Measurements from ENCODE around the gene SOX6. TPM values are rescaled to one million over a fixed set of nuclear protein-coding genes. Genes with fewer than 3 reads are reported as not detected.

Gene SOX6
- total RNA-seq, 1 experiment from 2014 or later, result 18.4 TPM

DNA sequence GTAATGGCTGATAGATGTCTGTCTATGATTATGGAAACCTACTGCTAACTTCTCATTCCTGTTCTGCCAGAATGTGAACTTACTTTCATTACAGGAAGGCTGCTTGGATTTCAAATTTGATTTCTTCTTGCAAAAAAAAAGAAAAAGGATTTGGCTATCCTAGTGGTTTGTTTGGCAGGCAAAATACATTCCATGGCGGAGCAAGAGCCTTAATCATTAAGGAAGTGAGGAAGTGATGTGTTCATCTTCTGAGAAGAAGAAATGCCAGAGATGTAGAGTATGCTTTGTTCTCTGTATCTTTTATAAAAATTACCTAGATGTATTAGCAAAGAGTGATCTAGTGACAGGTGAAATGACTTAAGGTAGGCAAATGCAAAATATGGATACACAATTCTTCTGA, 356.3 kb downstream of the SOX6 start:
- H3K9me3 Mint-ChIP-seq (ENCODE audit: low read depth, unreplicated experiment), result no peaks in the 10 kb centered on the region
- intact Hi-C loops (cut with micrococcal nuclease; ENCODE audit: unreplicated experiment), result loop anchor here (2.0 to 10.0 kb wide), 6 partner anchors 31 to 605 kb away; no protein-coding TSS in a partner anchor
- no TSS peak for BruUV-seq (replicated peaks)
- CTCF ChIA-PET, result no interaction called here
- peaks cover 9% of the 10 kb centered on the region for H3K36me3 Mint-ChIP-seq (ENCODE audit: insufficient read depth, unreplicated experiment)
- no peaks in the 10 kb centered on the region for H3K27me3 Mint-ChIP-seq (ENCODE audit: unreplicated experiment)
- TF ChIP-seq, protein P1, sequence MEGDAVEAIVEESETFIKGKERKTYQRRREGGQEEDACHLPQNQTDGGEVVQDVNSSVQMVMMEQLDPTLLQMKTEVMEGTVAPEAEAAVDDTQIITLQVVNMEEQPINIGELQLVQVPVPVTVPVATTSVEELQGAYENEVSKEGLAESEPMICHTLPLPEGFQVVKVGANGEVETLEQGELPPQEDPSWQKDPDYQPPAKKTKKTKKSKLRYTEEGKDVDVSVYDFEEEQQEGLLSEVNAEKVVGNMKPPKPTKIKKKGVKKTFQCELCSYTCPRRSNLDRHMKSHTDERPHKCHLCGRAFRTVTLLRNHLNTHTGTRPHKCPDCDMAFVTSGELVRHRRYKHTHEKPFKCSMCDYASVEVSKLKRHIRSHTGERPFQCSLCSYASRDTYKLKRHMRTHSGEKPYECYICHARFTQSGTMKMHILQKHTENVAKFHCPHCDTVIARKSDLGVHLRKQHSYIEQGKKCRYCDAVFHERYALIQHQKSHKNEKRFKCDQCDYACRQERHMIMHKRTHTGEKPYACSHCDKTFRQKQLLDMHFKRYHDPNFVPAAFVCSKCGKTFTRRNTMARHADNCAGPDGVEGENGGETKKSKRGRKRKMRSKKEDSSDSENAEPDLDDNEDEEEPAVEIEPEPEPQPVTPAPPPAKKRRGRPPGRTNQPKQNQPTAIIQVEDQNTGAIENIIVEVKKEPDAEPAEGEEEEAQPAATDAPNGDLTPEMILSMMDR (IDR thresholded peaks at IDR 0.05; ENCODE audit: unreplicated experiment), result no peak
- no peak for DNase-seq
- H3K4me3 Mint-ChIP-seq (ENCODE audit: low read depth, unreplicated experiment), result no peak overlapping the region
- H3K4me1 Mint-ChIP-seq (ENCODE audit: low read depth, unreplicated experiment), result peaks cover 47% of the 10 kb centered on the region
- peak overlapping the region; percentile 94 for H3K27ac Mint-ChIP-seq (ENCODE audit: unreplicated experiment)

DNA sequence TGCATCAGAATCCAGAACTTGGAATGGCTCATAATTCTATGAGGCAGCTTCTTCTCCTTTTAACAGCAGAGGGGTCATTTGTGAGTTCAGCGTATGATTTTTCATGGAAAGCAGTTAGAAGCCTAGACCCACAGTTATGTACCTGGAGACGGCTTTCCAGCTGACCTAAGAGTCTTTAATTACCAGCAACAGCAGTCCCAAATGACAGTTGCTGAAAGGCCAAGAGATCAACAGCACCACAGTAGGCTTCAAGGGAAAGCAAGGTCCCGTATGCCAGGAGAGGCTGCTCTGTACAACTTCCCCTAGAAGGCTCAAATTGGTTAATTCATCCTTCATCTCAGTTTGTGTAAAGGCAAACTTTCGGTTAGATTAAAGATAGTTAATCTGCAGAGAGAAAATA, 363.0 kb downstream of the SOX6 start:
- no peak overlapping the region for H3K27ac Mint-ChIP-seq (ENCODE audit: unreplicated experiment)
- no TSS peak for BruUV-seq (replicated peaks)
- no peak overlapping the region for H3K4me3 Mint-ChIP-seq (ENCODE audit: low read depth, unreplicated experiment)
- TF ChIP-seq, protein P1 (IDR thresholded peaks at IDR 0.05; ENCODE audit: unreplicated experiment), result no peak
- no peaks in the 10 kb centered on the region for H3K9me3 Mint-ChIP-seq (ENCODE audit: low read depth, unreplicated experiment)
- no peaks in the 10 kb centered on the region for H3K36me3 Mint-ChIP-seq (ENCODE audit: insufficient read depth, unreplicated experiment)
- CTCF ChIA-PET, result interaction anchor here (1.4 kb wide), 1 partner anchor 25 kb away, joined by 4 read pairs; no protein-coding TSS in a partner anchor
- no peaks in the 10 kb centered on the region for H3K27me3 Mint-ChIP-seq (ENCODE audit: unreplicated experiment)
- peaks cover 20% of the 10 kb centered on the region for H3K4me1 Mint-ChIP-seq (ENCODE audit: low read depth, unreplicated experiment)
- intact Hi-C loops (cut with micrococcal nuclease; ENCODE audit: unreplicated experiment), result no loop called here
- DNase-seq, result no peak

DNA sequence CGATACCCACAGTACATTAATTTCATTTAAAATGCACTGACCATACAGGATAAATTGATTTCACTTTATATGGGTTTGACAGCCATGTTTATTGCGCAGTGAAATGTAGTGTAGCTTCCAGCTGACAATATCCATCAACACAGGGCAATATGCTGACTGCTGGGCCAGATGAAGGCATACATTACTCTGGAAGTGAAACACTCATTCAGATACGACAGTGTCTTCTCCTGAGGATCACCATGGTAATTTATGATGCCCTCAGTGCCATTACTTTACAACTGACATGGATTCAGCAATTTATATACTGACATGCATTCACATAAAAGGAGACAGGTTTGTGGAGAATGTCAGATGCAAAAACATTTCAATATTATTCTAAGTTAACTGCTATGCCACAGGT, 365.1 kb downstream of the SOX6 start:
- TF ChIP-seq, protein P1 (IDR thresholded peaks at IDR 0.05; ENCODE audit: unreplicated experiment), result no peak

DNA sequence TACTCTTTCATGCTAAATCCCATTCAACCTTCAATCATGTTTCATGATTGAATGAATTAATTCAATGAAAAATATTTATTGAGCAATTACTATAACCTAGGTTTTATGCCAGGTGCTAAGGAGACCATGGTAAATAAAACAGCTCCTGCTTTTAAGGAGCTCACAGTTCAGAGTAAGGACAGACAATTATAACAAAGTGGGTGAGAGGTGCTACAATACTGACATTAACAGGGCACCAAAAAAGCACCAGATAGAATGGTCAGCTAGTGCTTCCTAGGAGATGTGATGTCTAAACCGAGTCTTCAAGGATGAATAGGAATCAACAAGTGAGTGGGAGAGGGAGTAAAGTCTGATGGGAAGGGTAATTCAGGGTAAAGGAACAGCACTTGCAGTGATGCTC, 366.7 kb downstream of the SOX6 start:
- Mint-ChIP-seq H3K4me1 (ENCODE audit: low read depth, unreplicated experiment) (peaks cover 8% of the 10 kb centered on the region), H3K27me3 (ENCODE audit: unreplicated experiment) (no peaks in the 10 kb centered on the region), H3K36me3 (ENCODE audit: insufficient read depth, unreplicated experiment) (no peaks in the 10 kb centered on the region), H3K9me3 (ENCODE audit: low read depth, unreplicated experiment) (no peaks in the 10 kb centered on the region), H3K27ac (ENCODE audit: unreplicated experiment) (no peak overlapping the region), H3K4me3 (ENCODE audit: low read depth, unreplicated experiment) (no peak overlapping the region)
- TF ChIP-seq, protein P1 (IDR thresholded peaks at IDR 0.05; ENCODE audit: unreplicated experiment), result no peak
- intact Hi-C loops (cut with micrococcal nuclease; ENCODE audit: unreplicated experiment), result no loop called here
- CTCF ChIA-PET, result interaction anchor here (1.2 kb wide), 1 partner anchor 22 kb away, joined by 4 read pairs; no protein-coding TSS in a partner anchor
- no TSS peak for BruUV-seq (replicated peaks)
- no peak for DNase-seq

More for the DNA sequence above, 365.1 kb downstream of the SOX6 start:
- DNase-seq, result no peak
- CTCF ChIA-PET, result no interaction called here
- no peaks in the 10 kb centered on the region for H3K36me3 Mint-ChIP-seq (ENCODE audit: insufficient read depth, unreplicated experiment)
- H3K27me3 Mint-ChIP-seq (ENCODE audit: unreplicated experiment), result no peaks in the 10 kb centered on the region
- H3K4me3 Mint-ChIP-seq (ENCODE audit: low read depth, unreplicated experiment), result no peak overlapping the region
- BruUV-seq (replicated peaks), result no TSS peak
- no peak overlapping the region for H3K27ac Mint-ChIP-seq (ENCODE audit: unreplicated experiment)
- H3K4me1 Mint-ChIP-seq (ENCODE audit: low read depth, unreplicated experiment), result peaks cover 20% of the 10 kb centered on the region
- H3K9me3 Mint-ChIP-seq (ENCODE audit: low read depth, unreplicated experiment), result no peaks in the 10 kb centered on the region
- intact Hi-C loops (cut with micrococcal nuclease; ENCODE audit: unreplicated experiment), result no loop called here

All from Calu3 (cell line).